NCI-H1436 (cell line): Measurements from ENCODE around the gene C9orf85.
"Not testable (repeated sequence)": the region's sequence is repeated elsewhere in the genome, so short reads cannot be mapped to it uniquely, and the experiment has no call there.

Experiments used
- DNase-seq: peaks from one replicate; lab custom pipeline; 2025; lab: John Stamatoyannopoulos, UW

C9orf85 gene

DNA sequence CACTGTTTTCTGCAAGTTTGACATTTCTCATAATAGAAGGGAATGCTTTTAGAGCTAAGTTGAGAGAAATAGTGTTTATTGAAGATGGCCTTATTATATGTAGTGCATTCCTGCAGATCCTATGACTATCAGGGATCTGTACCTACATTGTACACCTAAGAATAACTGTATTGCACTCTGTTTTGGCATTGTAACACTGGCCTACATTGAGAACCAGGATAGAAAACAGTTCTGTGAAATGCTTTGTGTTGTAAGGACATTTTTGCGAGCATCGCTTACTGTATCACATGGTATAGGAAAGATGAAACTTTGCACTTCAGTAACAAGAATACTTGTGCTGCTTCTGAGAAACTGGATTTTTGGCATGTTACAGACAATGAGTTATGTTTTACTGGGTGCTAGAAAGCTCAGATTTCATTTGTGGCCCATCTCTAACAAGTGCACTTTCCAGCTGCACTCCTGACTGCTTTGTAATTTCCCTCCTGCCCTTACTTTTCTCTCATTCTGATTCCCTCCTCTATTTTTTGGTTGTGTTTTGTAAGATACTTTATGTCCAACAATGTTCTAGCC, 30.6 kb downstream of the C9orf85 start:
- DNase-seq = no peak

DNA sequence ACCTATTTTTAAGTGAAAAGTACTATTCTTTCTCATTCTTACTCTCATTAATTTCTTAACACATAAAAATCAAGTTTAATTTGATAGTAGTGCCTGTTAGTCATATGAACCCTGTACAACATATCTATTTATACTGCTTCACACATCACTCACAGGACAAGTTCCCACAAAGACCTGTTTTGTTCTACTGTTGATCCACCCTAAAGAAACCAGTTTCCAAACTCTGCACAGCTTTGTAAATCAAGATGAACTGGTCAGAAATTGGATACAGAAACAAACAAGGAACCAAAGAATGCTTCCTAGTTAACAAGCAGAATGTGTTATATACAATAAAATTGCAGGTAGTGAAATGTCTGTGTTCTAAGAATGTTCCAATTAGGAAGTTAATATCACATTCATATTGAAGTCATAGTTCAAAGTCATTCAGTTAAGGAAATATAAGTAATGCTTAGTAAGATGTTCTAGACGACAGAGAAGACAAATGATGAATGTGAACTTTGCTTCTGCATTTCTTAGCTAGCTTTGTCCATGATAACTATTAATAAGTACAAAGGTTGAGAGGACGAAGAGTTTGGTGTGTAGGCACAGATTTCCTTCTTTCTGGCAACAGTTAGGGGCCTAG, 33.4 kb downstream of the C9orf85 start:
- DNase-seq = no peak

DNA sequence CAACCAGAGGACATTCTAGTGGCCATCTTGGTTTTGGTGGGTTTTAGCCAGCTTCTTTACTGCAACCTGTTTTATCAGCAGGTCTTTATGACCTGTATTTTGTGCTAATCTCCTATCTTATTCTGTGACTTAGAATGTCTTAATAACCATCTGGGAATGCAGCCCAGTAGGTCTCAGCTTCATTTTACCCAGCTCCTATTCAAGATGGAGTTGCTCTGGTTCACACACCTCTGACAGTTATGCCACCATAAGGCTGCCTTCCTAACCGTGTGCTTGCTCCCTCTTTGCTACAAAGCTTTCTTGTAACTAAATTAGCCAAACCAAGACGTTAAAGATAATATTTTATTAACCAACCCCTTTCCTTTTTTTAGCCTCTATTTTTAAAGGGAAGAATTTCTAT, 43.2 kb downstream of the C9orf85 start:
- DNase-seq = not testable (repeated sequence)

DNA sequence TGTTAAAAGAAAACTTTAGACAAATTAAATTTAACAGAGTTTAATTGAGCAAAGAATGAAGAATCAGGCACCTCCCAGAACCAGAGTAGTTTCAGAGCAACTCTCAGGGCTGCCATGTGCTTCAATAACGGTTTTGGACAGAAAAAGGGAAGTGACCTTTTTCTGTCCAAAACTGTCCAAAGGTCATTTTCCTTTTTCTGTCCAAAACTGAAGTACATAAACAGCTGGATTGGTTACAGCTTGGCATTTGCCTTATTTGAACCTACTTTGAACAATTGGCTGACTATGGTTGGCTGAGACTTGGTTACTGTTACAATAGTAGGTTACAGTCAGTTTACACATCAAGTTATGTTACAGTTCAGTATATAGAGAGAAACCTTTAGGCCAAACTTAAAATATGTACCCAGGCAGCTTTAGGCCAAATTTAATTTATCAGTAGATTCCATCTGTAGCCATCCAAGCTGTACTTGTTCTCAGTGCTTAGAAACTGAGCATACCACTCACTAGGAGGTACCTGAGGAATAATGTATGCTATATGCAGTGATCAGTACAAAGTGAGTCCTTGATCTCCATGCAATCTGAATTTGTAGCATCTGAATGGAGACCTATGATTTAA, 44.0 kb downstream of the C9orf85 start:
- no peak for DNase-seq

DNA sequence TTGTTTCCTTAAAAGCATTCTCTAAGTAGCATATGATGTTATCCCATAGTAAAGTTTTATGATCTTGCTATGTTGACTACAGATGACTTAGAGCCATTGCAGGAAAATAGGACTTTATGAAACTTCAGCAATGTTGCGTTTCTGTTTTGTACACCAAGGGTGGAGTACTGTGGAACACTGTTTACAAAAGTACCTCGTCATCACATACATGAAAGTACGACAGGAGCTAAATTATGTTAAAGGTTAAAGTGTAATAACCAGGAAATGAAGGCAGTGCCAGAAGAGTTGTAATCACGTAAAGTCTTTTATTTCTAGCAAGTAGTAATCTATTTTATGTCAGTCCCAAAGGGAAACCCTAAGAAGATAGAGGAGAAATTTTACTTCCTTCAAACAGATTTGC, 50.9 kb downstream of the C9orf85 start:
- DNase-seq = no peak

DNA sequence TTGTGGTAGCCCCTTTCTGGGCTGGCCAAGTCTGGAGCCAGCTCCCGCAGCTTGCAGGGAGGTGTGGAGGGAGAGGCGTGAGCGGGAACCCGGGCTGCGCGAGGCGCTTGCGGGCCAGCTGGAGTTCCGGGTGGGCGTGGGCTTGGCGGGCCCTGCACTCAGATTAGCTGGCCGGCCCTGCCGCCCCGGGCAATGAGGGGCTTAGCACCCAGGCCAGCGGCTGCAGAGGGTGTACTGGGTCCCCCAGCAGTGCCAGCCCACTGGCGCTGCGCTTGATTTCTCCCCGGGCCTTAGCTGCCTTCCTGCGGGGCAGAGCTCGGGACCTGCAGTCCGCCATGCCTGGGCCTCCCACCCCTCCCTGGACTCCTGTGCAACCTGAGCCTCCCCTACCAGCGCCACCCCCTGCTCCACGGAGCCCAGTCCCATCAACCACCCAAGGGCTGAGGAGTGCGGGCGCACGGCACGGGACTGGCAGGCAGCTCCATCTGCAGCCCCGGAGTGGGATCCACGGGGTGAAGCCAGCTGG, 52.1 kb downstream of the C9orf85 start:
- DNase-seq = not testable (repeated sequence)

DNA sequence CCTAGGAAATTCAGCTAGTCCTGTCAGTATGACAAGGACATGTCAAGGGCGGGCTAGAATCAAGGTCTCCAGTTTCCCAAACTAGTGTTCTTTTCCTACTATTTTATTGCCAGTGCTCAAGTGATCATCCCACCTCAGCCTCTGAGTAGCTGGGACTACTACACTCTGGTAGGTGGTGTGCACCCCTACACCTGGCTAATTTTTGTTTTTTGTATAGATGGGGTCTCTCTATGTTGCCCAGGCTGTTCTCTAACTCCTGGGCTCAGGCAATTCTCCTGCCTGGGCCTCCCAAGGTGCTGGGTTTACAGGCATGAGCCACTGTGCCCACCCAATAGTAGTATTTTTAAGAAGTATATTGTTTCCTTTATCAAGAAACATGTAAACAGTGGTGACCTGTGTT, 54.0 kb downstream of the C9orf85 start:
- DNase-seq = no peak

DNA sequence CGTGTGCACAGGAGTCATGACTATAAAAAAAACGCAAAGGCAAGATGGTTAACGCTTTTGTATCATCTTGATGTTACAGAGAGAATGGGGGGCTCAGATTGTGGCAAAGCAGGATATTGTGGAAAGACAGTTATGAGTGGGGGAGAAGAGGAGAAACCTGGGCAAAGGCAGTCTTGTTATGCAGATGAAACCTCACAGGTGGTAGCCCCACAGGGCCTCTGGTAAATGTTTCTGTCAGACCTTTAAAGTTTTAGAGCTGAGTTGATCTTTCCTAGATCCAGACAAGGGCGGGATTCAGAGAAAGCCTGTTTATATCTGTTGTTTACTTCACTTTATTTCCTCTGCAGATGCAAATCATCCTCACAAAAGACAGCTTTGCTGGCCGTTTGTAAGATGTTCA, 55.2 kb downstream of the C9orf85 start:
- DNase-seq = no peak

DNA sequence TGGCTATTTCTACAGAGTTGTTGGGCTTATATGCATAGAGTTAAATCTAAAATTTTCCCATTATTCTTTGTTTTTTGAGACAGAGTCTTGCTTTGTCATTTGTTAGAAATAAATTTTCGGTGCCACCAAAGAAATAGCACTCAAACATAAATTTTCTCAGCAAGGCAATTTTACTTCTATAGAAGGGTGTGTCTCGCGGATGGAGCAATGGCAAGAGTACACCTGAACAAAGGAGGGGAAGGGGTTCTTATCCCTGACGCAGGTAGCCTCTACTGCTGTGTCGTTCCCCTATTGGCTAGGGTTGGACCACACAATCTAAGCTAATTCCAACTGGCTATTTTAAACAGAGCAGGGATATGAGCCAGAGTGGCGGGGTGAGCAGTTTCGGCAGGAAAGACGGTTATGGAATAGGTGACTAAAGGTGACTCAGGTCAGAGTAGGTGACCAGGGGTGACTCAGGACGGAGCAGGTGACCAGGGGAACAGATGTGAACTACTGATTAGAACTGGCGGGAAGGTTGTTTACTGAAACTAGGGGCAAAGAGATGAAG, 57.2 kb downstream of the C9orf85 start:
- no peak for DNase-seq

DNA sequence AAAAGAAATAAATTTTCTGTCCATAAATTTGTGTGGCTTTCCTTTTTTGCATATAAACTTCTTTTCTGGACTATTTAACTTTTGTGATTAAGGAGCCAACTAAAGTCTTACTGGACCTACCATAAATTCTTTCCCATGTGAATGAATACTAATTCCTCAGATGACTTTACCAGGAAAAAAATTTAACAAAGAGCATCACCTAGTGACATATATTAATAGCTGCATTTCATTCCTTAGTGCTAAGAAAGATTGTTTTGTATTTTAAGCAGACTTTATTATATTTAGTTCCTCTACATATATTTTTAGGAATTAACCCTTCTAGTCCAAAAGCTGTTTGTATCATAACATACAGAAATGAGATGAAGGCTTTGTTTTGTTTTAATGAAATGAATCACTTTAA, 64.4 kb downstream of the C9orf85 start:
- no peak for DNase-seq

DNA sequence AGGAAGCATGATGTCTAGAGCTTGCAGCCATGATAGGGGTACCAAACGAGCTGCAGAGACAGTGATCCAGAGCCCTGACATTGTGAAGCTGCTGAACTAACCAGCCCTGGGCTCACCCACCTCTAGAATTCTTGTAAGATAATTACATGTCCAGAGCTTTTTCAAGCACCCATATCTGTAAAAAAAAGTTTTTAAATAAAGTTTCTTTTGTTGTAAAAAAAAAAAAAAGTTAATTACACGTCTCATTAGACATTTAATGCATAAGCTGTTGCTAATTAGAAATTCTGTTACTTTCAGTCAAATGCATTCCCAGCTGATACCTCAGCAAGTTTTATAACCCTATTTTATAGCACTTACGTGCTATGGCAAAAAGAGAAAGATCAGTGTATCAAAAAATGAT, 65.6 kb downstream of the C9orf85 start:
- DNase-seq = no peak

DNA sequence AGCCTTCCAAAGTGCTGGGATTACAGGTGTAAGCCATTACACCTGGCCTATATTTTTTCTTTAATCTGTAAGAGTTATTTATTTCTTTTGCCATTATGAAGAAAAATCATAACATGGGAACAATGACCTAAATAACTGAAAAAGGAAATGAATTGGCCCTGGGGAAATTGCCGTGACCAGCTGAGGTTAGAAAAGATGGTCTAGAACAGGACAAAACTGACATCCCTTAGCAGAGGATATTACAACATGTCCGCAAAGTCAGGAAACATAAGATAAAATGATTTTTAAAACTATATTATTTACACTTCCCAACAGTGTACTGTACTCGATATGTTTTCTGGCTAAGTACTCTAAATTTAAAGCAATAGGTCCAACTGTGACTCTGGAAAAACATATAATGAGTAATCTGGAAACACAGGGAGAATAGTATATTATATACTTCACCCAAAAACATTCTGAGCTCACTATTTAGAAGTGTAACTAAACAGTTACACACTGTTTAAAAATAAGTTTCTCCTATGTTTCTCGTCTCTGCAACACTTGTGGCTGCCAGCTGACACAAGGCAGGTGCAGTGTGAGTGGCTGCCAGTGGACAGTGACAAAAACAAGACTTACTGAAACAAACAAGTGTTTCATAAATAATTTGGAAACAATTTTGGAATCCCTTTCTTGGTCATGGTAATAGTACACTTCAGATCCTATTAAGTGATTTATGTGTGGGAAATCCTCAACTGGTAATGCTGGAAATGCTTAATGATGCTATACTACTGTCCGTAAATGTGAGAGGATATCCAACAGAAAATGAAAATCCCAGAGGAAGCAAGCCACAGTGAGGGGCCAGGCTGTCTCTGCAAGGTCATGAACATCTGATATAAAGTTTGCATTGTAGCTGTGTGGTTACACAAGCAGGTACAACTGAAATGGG, 69.1 kb downstream of the C9orf85 start:
- DNase-seq = no peak

DNA sequence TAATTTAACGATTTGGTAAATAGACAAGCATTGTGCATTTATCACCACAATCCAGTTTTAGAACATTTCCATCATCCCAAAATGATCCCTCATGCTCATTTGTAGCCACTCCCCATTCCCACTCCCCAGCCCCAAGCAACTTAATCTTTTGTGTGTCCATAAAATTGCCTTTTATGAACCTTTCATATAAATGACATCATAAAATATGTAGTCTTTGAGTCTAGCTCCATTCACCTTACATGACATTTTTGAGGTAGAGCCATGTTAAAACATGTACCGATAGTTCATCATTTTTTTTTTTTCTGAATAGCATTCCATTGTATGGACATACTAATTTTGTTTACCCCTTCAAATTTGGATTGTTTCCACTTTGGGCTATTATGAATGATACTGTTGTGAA, 70.5 kb downstream of the C9orf85 start:
- no peak for DNase-seq

DNA sequence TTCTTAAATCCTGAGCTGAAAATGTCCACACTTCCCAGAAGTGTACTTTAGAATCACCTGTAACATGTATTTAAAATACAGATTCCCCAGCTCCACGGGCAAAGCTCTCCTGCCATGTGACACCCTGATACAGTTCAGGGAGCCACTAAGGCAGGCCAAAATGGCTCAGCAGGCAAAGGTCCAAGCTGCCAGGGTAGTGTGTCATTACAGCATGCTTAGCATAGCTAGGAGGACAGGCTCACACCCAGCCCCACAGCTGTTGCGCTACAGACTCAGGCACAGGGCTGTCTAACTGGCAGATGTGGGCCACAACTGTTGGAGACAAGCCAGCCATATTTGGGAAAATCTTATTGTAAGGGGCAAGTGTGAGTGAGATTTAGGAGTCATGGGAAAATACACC, 73.0 kb downstream of the C9orf85 start:
- no peak for DNase-seq

DNA sequence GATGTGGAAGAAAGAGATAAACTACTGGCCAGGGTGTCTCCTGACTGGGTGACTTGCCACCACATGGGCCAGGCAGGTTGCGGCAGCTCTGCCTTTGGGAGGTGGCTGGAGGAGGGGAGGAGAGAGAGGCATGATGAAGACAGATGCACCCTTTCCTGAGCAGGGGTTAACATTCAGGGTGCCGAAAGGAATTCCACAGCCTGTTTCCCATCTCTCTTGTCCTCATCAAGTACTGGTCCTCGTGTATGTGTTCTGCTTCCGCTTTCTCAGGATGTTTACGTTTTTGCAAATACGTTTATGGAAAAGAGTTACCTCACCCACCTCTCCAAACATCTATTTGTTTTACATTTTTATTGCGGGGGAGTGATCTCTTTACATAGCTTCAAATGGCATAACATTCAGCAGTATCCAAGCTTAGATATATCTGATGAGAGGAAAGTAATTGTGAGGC, 73.4 kb downstream of the C9orf85 start:
- DNase-seq = no peak

DNA sequence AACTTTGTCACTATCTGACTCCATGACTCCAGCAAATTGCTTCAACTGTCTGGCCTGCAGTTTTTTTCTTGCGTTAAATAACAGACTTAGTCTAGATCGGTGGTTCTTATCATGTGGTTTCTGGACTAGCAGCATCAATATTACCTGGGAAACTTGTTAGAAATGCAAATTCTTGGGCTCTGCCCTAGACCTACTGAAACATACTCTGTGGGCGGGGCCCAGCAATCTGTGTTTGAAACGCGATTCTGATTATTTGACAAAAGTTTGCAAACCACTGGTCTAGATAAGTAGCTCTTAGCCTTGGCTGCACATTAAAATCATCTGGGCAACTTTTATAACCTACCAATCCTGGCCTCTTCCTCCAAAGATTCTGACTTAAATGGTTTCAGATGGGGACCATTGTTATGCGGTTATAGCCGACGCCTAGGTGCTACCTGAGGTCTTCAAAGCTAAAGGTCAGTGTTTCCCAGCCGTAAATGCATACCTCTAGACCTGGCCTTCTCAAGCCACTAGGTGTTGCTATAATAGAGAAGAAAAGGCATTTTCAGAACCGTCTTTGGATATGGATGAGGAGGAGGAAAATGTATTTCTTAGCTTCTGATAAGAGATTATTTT, 74.0 kb downstream of the C9orf85 start:
- DNase-seq = no peak

DNA sequence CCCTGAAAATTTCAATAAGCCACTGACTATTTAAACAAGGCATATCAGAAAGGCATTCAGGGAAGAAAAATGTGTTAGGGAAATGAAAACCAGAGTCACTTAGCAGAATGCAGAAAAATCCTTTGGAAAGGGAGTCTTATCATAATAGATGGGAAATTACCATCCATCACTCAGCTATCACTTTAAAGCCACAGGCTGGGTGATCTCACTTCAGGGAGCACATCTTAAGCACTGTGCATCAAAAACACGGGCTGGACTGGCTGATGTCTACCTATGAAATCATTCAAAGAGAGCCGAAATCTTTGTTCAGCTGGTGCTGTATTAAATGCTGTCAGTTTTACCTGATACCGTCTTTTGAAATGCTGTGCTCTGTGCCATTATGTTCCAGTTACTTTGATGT, 75.5 kb downstream of the C9orf85 start:
- DNase-seq = no peak

DNA sequence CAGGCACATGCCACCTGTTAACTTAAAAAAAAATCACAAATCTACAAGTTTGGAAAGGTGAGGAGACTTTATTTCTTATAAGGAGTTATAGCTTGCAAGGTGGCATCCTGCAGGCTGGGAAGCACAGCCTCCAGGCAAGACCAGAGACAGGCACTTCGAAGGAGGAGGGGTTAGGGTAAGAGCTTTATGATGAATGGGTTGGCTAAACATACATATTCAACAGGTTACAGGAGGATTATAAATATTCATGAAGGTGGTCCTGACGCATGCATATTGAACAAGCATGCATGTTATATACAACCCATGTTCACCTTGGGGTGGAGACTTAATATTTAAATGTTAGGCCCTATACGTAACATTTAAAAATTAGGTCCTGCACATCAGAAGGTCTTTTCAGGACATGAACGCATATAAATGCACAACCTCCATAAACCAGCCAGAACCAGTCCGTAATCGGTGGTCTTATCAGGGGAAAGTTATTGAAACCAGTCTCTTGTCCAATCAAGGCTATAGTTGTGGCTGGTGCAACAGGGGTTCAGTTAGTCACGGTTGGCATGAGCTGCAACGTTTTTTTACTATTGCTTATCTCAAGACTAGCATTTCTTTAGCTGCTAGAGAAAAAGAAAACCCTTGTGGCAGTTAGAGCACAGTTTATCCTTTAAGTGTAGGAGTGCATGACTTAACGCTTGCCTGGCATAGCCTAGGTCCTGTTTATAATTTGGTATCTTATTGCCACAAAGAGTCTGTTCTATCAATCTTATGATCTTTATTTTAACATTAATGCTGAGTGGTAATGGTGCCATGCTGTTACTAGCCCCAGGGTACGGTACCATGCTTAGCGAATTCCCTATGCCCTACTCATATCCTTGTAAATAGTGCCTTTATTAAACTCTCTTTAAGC, 76.3 kb downstream of the C9orf85 start:
- no peak for DNase-seq

DNA sequence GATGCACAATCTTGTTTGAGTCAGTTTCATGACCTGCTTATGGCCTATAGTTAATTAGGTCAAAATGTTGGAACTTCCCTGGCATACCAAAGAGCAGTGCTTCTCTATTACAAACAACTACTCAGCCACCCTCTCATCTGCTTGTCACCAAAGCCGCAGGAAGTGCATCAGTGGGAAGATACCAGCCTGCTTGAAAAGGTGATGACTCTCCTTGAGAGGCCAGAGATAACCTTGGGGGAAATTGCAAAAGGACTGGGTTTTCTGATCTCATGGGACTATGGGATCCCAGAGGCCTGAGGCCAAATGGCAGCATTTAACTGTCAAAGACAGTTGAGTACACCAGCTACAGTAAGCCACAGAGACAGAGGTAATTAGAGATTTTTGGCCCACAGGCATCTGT, 79.0 kb downstream of the C9orf85 start:
- DNase-seq = no peak

DNA sequence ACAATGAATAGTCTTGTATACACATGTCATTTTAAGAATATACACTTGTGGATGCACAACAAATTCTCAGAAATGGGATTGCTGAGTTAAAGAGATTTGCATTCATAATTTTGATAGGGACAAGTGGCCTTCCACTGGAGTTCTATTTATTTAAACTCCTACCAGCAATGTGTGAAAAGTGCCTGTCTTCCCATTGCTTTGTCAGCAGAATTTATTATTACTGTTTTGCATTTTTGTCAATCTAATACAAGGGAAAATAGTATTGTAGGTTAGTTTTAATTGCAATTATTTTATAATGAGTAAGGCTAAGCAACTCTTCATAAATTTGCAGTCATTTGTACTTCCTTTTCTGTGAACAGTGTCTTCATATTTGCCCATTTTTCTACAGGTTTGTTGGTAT, 94.0 kb downstream of the C9orf85 start:
- no peak for DNase-seq

DNA sequence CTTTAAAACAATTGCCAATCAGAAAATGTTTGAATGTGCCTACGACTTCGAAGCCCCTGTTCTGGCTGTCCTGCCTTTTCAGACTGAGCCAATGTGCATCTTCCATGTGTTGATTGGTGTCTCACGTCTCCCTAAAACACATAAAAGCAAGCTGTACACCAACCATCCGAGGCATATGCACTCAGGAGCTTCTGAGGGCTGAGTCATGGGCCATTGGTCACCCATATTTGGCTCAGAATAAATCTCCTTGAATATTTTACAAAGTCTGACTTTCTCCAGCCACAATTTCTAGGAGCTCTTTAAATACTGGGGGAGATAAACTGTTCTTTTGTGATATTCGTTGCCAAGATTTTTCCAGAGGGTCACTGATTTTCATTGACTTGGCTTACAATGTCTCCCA, 95.1 kb downstream of the C9orf85 start:
- no peak for DNase-seq
